HG03139 (cell line): Measurements from ENCODE around the gene GLB1L3.

ENCODE experiments used
- ATAC-seq: cut with Tn5 transposase; IDR thresholded peaks from one replicate; pipeline ENCODE4 v1.9.1; 2021; ENCODE audit not compliant: unreplicated experiment

Gene GLB1L3

DNA sequence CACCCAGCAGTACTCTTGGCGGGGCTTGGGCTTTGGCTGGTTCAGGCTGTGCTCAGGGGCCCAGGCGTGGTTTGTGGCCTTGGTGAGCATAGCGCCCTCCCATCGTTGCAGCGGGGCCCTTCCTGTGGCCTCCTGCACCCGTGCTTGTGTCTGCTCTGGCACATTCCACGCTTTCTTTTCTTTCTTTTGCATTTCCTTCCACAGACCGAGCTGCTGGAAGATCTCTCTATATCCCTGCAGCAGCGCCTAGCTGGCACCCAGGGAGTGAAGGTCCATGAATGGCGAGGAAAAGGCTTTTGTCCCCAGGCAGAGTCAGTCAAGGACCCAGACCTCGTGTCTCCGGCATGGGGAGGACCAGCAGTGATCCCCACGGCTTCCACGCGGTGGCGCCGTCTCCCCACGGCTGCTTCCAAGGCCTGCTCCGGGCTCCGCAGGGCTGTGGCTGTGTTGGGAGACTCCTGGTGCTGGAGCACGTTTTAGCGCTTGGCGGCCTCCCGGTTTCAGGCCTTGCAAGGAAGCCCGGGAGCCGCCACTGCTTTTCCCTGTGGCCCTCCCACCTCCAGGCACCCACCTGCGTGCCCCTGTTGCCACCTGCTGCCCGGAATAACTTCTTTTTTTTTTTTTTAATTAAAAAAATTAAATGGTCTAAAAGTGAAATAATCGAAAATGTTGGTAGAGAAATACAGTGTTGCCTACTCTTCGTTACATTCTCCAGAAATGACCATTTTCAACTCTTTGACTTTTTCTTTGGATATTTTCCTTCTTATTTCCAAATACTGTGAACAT is 84.1 kb downstream of the GLB1L3 start:
- ATAC-seq = peak; percentile 90

DNA sequence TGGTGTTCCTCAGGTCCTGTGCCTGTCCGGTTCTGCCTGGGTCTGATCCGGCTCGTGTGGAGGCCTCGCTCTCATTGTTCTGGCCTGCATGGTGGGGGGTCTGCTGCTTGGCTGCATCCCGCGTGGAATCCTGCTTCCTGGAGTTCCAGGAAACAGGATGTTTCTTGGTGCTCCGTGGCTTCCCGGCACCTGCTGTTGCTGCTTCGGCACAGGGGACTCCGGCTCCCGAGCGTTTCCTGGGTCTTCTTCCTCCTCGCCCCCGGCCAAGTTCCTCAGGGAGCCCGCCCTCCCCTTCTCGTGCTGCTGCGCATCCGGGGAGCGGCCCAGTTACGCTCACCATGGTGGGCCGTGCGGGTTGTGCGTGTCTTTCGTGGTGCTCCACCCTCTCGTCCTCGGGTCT is 85.5 kb downstream of the GLB1L3 start:
- no peak for ATAC-seq

DNA sequence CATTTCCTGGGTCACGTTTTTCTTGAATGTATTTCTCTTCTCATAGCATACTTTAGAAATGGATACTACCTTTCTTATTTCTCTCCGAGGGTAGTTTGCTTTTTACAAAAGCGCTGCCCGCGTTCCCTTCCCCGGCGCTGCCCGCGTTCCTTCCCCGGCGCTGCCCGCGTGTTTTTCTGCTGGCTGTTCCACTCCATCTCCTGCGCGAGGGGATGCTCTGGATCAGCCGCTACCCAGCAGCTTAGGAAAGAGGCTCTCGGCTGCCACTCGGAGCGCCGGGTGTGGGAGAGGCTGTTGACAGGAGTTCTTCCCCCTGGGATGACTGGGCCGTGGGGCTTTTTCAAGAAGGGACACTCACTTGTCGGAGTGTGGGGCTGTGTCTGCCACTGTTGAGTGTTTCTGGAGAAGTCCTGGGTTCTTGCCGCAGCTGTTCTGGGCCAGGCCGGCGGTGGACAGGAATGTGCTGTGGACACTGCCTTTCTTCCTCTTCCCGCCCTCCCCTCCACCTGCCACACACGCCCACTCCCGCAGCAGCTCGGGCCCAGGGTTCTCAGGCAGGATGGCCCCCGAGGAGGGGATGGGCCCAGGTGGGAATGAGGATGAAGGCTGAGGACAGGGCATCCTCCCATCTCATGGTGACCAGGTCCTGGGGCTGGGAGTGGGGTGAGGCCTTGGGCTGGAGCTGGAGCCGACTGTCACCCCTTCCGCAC is 86.2 kb downstream of the GLB1L3 start:
- no peak for ATAC-seq

GRCh38 chr11:134363161-134363560 is 87.0 kb downstream of the GLB1L3 start:
- ATAC-seq = no peak

GRCh38 chr11:134363592-134363991 is 87.4 kb downstream of the GLB1L3 start:
- no peak for ATAC-seq

- ATAC-seq = no peak
Observed at GRCh38 chr11:134364261-134364660, 88.1 kb downstream of the GLB1L3 start.

DNA sequence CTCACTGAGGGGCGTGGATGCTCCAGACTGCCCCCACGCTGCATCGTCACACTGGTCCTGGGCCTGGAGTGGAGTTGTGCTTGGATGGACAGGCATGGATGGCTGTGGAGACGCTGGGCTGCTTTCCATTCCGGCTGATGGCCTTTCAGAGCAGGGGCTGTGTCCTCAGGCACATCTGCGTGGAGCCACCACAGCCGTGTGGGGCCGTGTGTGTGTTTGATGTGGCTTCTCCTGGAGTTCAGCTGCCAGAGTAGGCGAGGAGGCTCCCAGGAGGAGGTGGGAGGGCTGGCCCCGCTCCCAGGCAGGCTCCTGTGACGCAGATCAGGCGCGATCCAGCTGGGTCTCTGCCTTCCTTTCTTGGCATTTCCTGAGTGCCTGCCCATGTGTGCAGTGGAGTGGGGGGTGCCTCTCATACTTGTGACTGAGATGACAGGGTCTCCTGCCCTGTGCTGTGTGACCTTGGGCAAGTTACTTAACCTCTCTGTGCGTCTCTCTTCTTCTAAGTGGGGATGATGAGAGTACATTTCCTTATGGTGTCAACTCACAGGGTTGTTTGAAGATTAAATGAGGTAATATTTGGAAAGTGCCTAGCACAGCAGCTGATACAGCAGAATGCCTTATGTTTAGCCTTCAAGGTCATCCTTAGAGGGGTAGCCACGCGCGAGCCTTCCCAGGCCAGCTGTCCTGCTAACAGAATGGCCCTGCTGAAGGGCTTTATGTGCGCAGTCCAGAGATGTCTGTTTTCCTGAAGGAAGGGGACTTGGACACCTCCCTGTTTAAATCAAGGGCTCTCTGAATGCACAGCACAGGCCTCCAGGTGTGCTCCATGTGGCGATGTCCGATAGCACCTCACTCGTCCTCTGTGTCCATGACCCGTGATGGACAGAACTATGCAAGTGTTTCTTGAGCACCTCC is 89.1 kb downstream of the GLB1L3 start:
- no peak for ATAC-seq

GRCh38 chr11:134366254-134366653 is 90.1 kb downstream of the GLB1L3 start:
- ATAC-seq = no peak

DNA sequence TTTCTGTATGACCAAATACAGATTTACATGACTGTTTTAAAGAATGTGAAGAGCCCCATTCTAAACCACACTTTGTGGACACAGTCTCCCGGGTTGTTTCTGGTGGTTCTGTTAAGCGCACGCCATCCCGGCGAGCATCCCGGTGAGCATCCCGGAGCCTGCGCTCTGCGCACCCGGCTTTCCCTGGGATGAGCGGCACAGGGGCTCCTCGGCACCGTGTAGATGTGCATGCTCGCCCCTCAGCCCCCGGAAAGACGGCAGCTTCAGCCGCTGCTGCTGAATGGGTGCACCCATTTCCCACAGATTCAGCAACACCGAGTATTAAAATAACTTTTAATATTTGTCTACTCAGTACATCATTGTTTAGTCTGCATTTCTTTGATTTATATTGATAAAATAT is 91.6 kb downstream of the GLB1L3 start:
- ATAC-seq = no peak
